Endothelial cell (in vitro differentiated cells): Measurements from ENCODE around the gene TMEM181. TPM values are rescaled to one million over a fixed set of nuclear protein-coding genes. Genes with fewer than 3 reads are reported as not detected.

Source experiments
- DNase-seq: peaks from one replicate; pipeline ENCODE4 v3.0.0; 2021; ENCODE audit warnings: low spot score
- H3K27ac Mint-ChIP-seq: one replicate; pipeline ENCODE4 v1.8.0; 2021; ENCODE audit warnings: mixed read lengths, inconsistent platforms; ENCODE audit not compliant: unreplicated experiment
- H3K27me3 Mint-ChIP-seq: one replicate; pipeline ENCODE4 v1.8.0; 2021; ENCODE audit warnings: mild to moderate bottlenecking, moderate library complexity, mixed read lengths, inconsistent platforms; ENCODE audit not compliant: unreplicated experiment
- H3K36me3 Mint-ChIP-seq: one replicate; pipeline ENCODE4 v1.8.0; 2021; ENCODE audit warnings: mild to moderate bottlenecking, low read depth, mixed read lengths, inconsistent platforms; ENCODE audit not compliant: unreplicated experiment
- H3K4me1 Mint-ChIP-seq: one replicate; pipeline ENCODE4 v1.8.0; 2021; ENCODE audit warnings: mild to moderate bottlenecking, mixed read lengths, inconsistent platforms; ENCODE audit not compliant: unreplicated experiment
- H3K4me3 Mint-ChIP-seq: one replicate; pipeline ENCODE4 v1.8.0; 2021; ENCODE audit warnings: mild to moderate bottlenecking, mixed read lengths, inconsistent platforms; ENCODE audit not compliant: unreplicated experiment
- H3K9me3 Mint-ChIP-seq: one replicate; pipeline ENCODE4 v1.8.0; 2021; ENCODE audit warnings: mixed read lengths, inconsistent platforms; ENCODE audit not compliant: unreplicated experiment
- total RNA-seq: library from RNA; stranded (reverse); fragmentation: NEBNext Ultra II Directional; extraction: Animal tissue kit (Norgen Biotek cat#: 25700); gene quantifications from one replicate; pipeline ENCODE4 v1.2.1, GENCODE V29; 2021; ENCODE audit not compliant: unreplicated experiment
- TF ChIP-seq, protein P1 (sequence below): fragments of 200-600 bp; sonication (generic); IDR thresholded peaks from one replicate; pipeline ENCODE4 v1.5.0; 2021; ENCODE audit warnings: antibody characterized with exemption; ENCODE audit not compliant: unreplicated experiment

The TMEM181 gene
- total RNA-seq, 1 donor from 2014 or later, result 29.5 TPM

DNA sequence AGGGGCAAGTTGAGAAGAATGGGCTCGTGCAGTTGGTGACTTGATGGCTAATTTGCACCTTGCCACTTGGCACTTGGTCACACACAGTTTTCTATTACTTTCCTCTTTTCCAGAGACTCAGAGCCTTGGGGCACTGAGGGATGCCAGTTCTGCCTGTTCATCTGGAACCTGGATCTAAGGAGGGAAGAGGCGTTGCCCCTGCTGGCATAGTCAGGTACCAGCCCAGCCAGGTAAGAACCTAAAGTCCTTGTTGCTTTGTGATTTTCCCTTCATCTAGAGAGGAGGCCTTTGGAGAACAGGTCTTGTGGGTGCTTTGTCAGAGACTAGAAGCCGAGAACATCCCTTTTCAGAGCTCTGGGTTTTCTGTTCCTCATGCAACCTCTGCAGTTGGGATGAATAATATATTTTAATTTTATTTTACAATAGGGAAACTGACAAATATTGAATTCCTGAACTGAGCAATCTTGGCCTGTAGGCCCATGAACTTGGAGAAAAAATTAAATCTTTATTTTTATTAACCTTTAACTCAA is 101.3 kb downstream of the TMEM181 start:
- H3K4me3 Mint-ChIP-seq, result no peak overlapping the region
- no peaks in the 10 kb centered on the region for H3K36me3 Mint-ChIP-seq
- no peaks in the 10 kb centered on the region for H3K9me3 Mint-ChIP-seq
- TF ChIP-seq, protein P1, sequence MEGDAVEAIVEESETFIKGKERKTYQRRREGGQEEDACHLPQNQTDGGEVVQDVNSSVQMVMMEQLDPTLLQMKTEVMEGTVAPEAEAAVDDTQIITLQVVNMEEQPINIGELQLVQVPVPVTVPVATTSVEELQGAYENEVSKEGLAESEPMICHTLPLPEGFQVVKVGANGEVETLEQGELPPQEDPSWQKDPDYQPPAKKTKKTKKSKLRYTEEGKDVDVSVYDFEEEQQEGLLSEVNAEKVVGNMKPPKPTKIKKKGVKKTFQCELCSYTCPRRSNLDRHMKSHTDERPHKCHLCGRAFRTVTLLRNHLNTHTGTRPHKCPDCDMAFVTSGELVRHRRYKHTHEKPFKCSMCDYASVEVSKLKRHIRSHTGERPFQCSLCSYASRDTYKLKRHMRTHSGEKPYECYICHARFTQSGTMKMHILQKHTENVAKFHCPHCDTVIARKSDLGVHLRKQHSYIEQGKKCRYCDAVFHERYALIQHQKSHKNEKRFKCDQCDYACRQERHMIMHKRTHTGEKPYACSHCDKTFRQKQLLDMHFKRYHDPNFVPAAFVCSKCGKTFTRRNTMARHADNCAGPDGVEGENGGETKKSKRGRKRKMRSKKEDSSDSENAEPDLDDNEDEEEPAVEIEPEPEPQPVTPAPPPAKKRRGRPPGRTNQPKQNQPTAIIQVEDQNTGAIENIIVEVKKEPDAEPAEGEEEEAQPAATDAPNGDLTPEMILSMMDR, result no peak
- H3K4me1 Mint-ChIP-seq, result peaks cover 1% of the 10 kb centered on the region
- H3K27ac Mint-ChIP-seq, result no peak overlapping the region
- DNase-seq, result no peak
- H3K27me3 Mint-ChIP-seq, result peaks cover 3% of the 10 kb centered on the region

DNA sequence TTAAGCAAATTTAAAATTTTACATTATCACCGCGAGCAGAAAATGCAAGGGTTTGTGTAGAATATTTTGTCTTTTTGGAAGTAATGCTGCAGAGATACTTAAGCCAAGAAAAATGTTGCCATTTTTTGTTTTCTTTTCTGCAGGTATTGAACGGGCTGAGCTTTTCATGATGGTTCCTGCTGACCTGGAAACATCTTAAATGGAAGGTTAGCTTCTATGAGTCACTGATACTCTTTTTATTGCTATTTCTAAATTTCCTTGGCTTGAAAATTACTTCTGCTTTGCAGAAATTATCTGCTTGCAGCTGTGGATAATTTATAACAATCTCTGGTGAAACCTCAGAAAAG is 102.7 kb downstream of the TMEM181 start:
- no peaks in the 10 kb centered on the region for H3K36me3 Mint-ChIP-seq
- TF ChIP-seq, protein P1, result no peak
- no peak for DNase-seq
- H3K27ac Mint-ChIP-seq, result no peak overlapping the region
- no peaks in the 10 kb centered on the region for H3K27me3 Mint-ChIP-seq
- H3K4me3 Mint-ChIP-seq, result no peak overlapping the region
- H3K4me1 Mint-ChIP-seq, result no peaks in the 10 kb centered on the region
- H3K9me3 Mint-ChIP-seq, result no peaks in the 10 kb centered on the region

GRCh38 chr6:158662954-158663624 is 103.2 kb downstream of the TMEM181 start:
- Mint-ChIP-seq H3K4me3 (no peak overlapping the region), H3K27me3 (no peaks in the 10 kb centered on the region), H3K4me1 (no peaks in the 10 kb centered on the region), H3K36me3 (no peaks in the 10 kb centered on the region), H3K27ac (no peak overlapping the region), H3K9me3 (no peaks in the 10 kb centered on the region)
- no peak for DNase-seq
- TF ChIP-seq, protein P1, result no peak

DNA sequence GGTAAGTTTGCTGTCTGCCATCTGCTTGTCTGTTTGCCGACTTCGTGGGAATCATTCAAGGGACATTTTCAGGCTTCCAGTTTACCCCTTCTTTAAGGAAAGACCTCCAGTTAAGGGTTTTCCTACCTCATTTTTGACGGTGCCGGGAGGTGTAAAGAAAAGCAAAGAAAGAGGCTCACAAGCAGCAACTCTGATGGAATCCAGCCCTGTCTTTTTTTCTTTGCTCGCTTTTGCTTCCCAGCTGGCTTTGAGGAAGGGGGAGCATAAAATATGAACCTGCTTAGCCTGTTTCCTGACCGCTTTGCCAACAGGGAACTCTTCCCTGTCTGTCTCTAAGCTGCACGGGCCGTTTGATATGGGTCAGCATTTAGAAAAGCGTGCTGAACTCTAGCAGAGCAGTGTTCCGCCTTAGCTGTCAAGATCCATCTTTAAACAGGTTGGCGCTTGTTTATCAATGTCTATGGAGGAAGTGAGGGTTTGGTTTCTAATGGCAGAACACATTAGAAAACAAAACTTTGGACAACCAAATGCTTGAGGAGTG is 103.8 kb downstream of the TMEM181 start:
- H3K4me1 Mint-ChIP-seq, result no peaks in the 10 kb centered on the region
- H3K27ac Mint-ChIP-seq, result no peak overlapping the region
- TF ChIP-seq, protein P1, result no peak
- H3K9me3 Mint-ChIP-seq, result no peaks in the 10 kb centered on the region
- no peak overlapping the region for H3K4me3 Mint-ChIP-seq
- no peak for DNase-seq
- H3K36me3 Mint-ChIP-seq, result no peaks in the 10 kb centered on the region
- H3K27me3 Mint-ChIP-seq, result no peaks in the 10 kb centered on the region

DNA sequence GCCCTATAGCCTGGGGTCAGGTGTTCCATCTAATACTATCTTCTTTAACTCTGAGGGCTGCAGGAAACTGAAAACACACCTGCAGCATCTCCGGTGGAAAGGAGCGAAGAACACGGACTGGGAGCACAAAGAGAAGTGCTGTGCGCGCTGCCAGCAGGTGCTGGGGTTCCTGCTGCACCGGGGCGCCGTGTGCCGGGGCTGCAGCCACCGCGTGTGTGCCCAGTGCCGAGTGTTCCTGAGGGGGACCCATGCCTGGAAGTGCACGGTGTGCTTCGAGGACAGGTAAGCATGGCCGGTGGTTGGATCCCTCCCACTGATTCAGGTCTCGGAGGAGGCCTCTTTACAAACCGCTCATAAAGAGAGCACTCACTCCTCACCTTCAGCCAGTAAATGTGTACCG is 105.4 kb downstream of the TMEM181 start:
- H3K36me3 Mint-ChIP-seq, result no peaks in the 10 kb centered on the region
- no peak overlapping the region for H3K27ac Mint-ChIP-seq
- no peaks in the 10 kb centered on the region for H3K4me1 Mint-ChIP-seq
- TF ChIP-seq, protein P1, result no peak
- no peaks in the 10 kb centered on the region for H3K27me3 Mint-ChIP-seq
- H3K9me3 Mint-ChIP-seq, result no peaks in the 10 kb centered on the region
- H3K4me3 Mint-ChIP-seq, result no peak overlapping the region
- DNase-seq, result no peak
